Kidney glomerular epithelial cell (primary cell): ENCODE measurements around the gene PALD1.

Source experiments
- DNase-seq: peaks from one replicate; lab custom pipeline; 2025; lab: John Stamatoyannopoulos, UW

The PALD1 gene

GRCh38 chr10:70458329-70459060 lies 20.1 kb upstream of the PALD1 start:
- DNase-seq, result peak; percentile 48

- no peak for DNase-seq
These were observed 19.4 kb upstream of the PALD1 start for GRCh38 chr10:70459061-70459773.

DNA sequence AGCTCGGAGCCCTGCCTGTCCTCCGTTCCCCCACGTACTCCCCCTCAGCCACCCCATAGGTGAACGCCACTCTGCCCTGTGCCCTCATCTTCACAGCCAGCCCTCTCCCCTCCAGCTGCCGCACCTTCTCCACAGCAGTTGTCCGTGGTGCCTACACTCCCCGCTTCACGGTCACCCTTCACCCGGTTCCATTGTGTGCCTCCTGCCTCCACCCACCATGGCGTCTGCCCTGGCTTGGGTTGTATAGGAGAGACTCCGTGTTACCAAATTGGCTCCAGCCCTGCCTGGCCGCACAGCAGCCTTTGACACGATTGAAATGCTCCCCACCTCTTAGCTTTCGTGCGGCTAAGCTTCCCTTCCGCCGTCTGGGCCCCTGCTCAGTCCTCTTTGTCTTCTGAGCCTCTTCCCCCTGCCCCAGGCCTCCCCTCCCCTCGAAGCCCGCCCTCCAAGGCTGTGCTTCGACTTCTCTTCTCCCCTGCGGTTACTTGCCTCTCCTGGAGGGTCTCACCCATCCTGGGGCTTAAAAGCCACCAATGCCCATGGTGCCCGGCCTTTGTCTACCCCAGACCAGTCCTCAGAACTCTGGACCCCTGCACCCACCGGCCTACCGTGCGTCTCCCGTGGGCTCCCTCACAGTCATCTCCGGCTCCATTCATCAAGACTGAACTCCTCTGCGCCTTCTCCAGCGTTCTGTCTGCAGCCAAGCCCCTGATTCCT lies 18.6 kb upstream of the PALD1 start:
- DNase-seq, result no peak

DNA sequence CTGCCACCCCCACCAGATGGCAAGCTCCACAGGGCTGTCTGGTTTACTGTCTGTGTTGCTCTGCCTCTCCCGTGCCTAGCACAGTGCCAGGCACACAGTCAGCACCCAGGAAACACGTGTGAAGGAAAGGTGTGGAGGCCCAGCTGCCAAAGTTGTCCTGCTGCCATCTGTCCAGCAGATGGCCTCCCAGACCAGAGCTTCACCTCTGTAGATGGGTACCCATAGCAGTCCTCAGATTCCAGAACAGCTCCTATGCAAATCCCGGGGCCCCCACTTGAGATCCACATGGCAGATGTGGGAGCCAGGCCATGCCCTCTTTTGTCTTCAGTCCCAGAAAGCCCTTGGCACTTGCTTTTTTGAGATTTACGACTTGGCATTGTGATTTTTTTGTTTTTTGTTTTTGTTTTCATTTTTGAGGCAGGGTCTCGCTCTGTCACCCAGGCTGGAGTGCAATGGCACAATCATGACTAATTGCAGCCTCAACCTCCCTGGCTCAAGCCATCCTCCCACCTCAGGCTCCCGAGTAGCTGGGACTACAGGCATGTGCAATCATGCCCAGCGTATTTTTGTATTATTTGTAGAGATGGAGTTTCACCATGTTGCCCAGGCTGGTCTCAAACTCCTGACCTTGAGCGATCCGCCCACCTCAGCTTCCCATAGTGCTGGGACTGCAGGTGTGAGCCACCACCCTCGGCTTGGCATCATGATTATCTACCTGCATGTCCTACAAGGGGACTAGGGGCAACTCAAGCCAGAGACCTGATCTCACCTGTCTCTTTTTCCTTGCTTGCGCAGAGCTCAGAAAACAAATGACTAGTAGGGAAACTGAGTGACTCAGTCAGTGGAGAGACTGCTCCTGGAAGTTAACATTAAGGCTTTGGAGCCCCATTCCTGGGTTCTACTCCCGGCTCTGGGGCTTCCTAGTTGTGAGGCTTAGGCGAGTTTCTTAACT lies 16.9 kb upstream of the PALD1 start:
- peak; percentile 60 for DNase-seq

- DNase-seq, result no peak
These were observed 16.1 kb upstream of the PALD1 start for GRCh38 chr10:70462349-70462984.

DNA sequence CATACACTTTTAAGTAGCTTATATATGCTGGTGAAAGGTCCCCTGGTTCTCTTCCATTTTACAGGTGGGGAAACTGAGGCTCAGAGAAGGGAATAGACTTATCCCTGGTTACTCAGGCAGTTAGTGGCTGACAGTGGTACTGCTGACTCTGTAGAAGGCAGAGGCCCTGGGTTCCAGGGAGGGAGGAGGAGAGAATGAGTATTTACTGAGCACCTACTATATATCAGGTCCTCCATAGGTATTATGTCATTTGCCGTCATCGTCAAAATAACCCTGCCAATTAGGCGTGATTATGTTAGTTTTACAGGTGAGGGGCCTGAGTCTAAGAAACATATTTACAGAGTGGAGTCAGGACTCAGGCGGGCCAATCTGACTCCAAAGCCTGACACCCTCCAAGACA lies 13.3 kb upstream of the PALD1 start:
- no peak for DNase-seq

- no peak for DNase-seq
These were observed 12.7 kb upstream of the PALD1 start for GRCh38 chr10:70465832-70466231.

GRCh38 chr10:70466951-70467350 lies 11.6 kb upstream of the PALD1 start:
- no peak for DNase-seq

DNA sequence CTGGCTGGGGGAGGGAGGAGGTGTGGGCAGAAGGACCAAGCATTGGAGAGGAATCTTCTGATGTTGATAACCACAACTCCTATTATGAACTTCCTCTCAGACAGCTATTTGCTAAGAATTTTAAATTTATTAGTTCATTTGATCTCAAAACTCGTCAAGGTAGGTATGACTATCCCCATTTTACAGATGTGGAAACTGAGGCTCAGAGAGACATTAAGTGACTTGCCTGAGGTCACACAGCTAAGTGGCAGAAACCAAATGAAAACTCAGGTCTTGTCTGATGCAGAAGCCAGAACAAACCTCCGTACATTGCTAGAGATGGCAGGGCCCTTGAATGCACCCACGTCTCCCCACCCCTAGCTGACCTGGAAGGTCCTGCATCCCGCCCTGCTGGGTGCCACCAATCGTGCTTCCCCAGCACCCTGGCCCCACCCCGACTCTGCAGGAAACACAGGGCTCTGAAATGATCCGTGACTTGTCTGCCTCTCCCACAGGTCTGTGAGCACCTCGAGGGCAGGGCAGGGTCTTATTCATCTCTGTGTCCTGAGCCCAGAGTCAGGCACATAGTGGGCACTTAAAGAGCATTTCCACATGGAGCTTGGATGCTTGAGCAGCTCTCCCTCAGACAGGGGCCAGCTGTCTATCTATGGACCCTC lies 5.6 kb upstream of the PALD1 start:
- no peak for DNase-seq

- no peak for DNase-seq
These were observed 3.8 kb upstream of the PALD1 start for GRCh38 chr10:70474780-70475179.

GRCh38 chr10:70475661-70476060 lies 2.9 kb upstream of the PALD1 start:
- DNase-seq, result no peak

DNA sequence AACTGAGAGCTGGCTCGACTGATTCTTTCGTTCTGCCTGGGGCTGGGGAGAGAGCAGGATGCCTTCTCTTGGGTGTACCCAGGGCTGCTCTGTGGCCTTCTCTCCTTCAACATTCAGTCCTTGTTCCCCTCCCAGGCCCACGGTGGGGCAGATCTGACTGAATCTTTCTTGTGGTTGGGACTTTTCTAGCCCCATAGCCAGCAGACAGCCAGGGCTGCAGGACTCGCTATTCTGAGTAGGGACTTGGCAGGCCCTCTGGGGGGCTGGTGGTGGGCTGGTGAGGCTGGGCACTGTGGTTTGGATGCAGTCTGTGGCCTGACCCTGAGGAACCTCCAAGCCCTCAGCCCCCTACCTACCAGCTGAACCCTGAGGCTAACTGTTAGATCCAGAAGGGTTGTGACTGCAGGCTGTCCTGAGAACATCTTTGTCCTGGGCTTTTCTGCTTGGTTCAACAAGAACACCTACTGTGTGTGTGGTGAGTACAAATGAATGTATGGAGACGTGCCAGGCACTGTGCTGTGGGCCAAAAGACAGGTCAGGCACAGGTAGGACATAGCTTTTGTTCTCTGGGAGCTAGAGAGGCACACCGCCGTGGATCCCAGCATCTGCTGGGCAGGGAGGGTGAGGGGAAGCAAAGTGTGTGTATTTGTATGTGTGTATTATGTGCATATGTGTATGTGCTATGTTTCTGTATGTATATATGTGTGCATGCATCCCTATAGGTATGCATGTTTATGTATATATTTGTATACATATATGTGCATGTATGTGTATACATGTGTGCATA lies 2.1 kb upstream of the PALD1 start:
- no peak for DNase-seq

DNA sequence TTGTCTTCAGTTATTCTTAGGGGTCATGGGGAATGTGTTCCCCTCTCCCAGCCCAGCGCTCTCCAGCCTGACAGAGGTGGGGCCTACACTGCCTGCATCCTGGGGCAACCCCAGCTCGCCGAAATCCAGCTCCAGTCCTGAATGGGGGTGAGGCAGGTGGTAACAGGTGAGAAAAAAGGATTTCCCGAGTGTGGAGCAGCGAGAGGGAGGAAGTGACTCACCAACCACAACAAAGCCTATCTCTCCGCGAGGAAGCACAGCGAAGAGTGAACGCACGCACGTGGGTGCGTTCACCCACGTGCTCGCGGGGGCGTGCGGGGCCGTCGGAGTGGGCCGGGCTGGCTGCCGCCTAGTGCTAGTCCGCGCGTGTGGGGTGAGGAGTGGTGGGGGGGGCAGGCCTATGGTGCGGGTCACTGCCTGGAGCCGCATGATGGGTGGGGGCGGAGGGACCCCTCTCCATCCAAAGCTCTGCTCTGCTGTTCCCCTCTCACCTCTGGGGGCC lies 855 bp upstream of the PALD1 start:
- peak; percentile 33 for DNase-seq

- DNase-seq, result no peak
These were observed 606 bp downstream of the PALD1 start for GRCh38 chr10:70479165-70479581.

- no peak for DNase-seq
These were observed 1.2 kb downstream of the PALD1 start for GRCh38 chr10:70479626-70480238.

DNA sequence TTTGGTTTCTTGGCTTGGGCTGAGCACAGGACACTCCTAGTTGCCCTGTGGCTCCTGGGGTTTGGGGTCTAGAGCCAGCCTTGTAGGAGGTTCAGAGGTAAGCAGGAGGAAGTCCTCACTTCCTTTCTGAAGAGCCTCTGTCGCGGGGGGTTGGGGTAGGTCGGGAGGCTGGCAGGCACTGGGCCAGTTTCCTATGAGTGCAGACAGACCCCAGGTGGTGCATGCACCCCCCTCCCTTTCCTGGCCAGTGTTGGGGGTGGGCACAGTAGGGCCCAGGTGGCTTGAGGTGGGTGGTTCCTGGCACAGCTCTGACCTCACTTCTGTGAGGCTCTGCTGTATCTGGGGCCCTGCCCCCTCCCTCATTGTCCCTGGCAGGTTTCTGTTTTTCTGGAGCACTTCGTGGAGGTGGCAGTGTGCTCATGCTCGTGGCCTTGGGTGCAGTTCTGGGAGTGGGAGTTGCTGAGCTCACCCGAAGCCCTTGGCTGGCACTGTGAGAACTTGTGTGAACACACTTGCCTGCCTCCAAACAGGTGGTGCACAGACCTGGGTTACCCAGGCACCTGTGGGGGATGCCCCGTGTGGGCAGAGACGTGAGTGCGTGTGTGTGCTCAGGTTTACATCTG lies 1.8 kb downstream of the PALD1 start:
- no peak for DNase-seq

DNA sequence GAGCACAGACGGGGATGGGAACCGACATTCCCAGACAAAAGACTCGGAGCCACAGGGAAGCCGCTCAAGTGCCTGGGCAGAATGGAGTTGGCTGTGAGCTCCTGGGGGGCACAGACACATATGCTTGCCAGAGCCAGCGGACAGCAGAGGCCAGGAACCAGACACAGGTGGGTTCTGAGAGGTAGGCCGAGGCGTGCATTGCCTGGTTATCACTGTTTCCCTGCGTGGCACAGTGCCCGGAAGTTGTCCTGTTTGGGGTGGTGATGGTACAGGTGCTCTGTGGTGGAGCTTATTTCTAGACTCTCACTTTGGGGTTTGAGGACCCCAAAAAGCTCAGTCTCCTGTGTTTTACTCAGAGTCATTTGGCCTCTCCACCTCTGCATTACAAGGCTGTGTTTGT lies 2.5 kb downstream of the PALD1 start:
- DNase-seq, result no peak

GRCh38 chr10:70481831-70482530 lies 3.4 kb downstream of the PALD1 start:
- DNase-seq, result no peak
